ENCODE measurements around the gene BICD1. TPM values are rescaled to one million over a fixed set of nuclear protein-coding genes. Genes with fewer than 3 reads are reported as not detected.

The BICD1 gene
- total RNA-seq, 1 experiment from 2014 or later = 45.6 TPM

DNA sequence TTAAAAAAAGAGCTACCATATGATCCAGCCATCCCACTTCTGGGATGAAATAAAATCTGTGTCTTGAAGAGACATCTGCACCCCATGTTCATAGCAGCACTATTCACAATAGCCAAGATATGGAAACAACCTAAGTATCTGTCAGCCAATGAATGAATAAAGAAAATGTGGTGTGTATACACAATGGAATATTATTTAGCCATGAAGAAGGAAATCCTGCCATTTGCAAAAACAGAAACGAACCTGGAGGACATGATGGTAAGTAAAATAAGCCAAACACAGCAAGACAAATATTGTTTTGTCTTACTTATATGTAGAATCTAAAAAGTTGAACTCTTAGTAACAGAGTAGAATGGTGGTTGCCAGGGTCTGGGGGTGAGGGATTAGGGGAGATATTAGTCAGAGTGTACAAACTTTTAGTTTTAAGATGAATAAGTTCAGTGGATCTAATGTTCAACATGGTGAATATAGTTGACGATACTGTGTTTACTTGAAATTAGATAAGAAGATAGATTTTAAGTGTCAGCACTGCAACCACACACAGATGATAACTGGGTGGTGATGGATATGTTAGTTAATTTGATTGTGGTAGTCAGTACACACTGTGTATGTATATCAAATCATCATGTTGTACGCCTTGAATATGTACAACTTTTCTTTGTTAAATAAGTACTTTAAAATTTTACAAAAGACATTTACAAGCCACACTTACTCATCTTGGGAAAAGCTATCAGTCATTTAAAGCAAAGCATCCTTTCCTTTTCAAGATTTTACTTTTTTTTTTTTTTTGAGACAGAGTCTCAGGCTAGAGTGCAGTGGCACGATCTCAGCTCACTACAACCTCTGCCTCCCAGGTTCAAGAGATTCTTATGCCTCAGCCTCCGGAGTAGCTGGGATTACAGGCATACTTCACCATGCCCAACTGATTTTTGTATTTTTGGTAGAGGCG is 89.9 kb downstream of the BICD1 start:
- CTCF ChIA-PET = no interaction called here
- peaks cover 2% of the 10 kb centered on the region for H3K9me3 Mint-ChIP-seq (ENCODE audit: low read depth, unreplicated experiment)
- TF ChIP-seq, protein P1, sequence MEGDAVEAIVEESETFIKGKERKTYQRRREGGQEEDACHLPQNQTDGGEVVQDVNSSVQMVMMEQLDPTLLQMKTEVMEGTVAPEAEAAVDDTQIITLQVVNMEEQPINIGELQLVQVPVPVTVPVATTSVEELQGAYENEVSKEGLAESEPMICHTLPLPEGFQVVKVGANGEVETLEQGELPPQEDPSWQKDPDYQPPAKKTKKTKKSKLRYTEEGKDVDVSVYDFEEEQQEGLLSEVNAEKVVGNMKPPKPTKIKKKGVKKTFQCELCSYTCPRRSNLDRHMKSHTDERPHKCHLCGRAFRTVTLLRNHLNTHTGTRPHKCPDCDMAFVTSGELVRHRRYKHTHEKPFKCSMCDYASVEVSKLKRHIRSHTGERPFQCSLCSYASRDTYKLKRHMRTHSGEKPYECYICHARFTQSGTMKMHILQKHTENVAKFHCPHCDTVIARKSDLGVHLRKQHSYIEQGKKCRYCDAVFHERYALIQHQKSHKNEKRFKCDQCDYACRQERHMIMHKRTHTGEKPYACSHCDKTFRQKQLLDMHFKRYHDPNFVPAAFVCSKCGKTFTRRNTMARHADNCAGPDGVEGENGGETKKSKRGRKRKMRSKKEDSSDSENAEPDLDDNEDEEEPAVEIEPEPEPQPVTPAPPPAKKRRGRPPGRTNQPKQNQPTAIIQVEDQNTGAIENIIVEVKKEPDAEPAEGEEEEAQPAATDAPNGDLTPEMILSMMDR (IDR thresholded peaks at IDR 0.05; ENCODE audit: unreplicated experiment) = no peak
- H3K4me1 Mint-ChIP-seq (ENCODE audit: low read depth, unreplicated experiment) = no peaks in the 10 kb centered on the region
- no peak overlapping the region for H3K27ac Mint-ChIP-seq (ENCODE audit: unreplicated experiment)
- BruUV-seq (replicated peaks) = no TSS peak
- no peak for DNase-seq
- no peak overlapping the region for H3K4me3 Mint-ChIP-seq (ENCODE audit: low read depth, unreplicated experiment)
- intact Hi-C loops (cut with micrococcal nuclease; ENCODE audit: unreplicated experiment) = no loop called here
- peaks cover 3% of the 10 kb centered on the region for H3K36me3 Mint-ChIP-seq (ENCODE audit: insufficient read depth, unreplicated experiment)
- no peaks in the 10 kb centered on the region for H3K27me3 Mint-ChIP-seq (ENCODE audit: unreplicated experiment)

DNA sequence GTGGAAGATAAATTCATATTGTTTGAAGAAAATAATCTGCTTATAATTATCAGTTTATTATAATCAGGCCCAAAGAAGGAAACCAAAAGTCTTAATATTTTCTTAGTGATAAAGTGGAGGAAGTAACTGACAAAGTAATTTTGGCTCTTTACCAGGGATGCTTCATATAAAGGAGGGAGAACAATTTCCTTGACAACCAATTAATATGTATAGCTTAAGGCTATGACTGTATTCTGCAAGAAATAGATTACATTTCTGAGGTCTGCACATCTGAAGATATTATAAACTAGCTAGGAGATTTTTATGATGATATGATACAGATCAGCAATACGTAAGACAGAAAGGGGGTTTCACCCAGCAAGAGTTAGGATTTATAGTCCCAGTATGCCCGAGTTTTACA is 90.8 kb downstream of the BICD1 start:
- Mint-ChIP-seq H3K4me3 (ENCODE audit: low read depth, unreplicated experiment) (no peak overlapping the region), H3K9me3 (ENCODE audit: low read depth, unreplicated experiment) (peaks cover 2% of the 10 kb centered on the region), H3K27ac (ENCODE audit: unreplicated experiment) (no peak overlapping the region), H3K36me3 (ENCODE audit: insufficient read depth, unreplicated experiment) (peaks cover 3% of the 10 kb centered on the region), H3K4me1 (ENCODE audit: low read depth, unreplicated experiment) (no peaks in the 10 kb centered on the region), H3K27me3 (ENCODE audit: unreplicated experiment) (no peaks in the 10 kb centered on the region)
- TF ChIP-seq, protein P1 (IDR thresholded peaks at IDR 0.05; ENCODE audit: unreplicated experiment) = no peak
- no TSS peak for BruUV-seq (replicated peaks)
- CTCF ChIA-PET = no interaction called here
- DNase-seq = no peak
- intact Hi-C loops (cut with micrococcal nuclease; ENCODE audit: unreplicated experiment) = no loop called here

DNA sequence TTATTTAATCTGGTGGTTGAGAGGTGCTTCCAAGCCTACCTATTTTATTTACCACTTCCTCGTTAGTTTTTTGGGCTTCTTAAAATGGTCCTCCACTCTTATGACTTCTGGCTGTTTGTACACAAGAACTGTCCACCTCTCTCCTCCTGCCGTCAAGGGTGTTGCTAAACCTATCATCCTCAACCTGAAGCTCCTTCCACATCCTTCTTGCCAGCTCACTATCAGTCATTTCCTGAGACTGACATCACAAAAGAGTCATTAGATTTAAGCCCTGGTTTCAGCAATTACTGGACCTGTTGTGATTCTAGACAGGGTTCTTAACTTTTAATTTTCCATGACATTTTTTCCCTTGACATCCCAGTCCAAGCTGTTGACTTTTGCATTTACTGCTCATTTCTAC is 91.9 kb downstream of the BICD1 start:
- no peak for DNase-seq
- Mint-ChIP-seq H3K4me1 (ENCODE audit: low read depth, unreplicated experiment) (no peaks in the 10 kb centered on the region), H3K27ac (ENCODE audit: unreplicated experiment) (no peak overlapping the region), H3K36me3 (ENCODE audit: insufficient read depth, unreplicated experiment) (peaks cover 3% of the 10 kb centered on the region), H3K9me3 (ENCODE audit: low read depth, unreplicated experiment) (peaks cover 2% of the 10 kb centered on the region), H3K4me3 (ENCODE audit: low read depth, unreplicated experiment) (no peak overlapping the region), H3K27me3 (ENCODE audit: unreplicated experiment) (no peaks in the 10 kb centered on the region)
- BruUV-seq (replicated peaks) = no TSS peak
- TF ChIP-seq, protein P1 (IDR thresholded peaks at IDR 0.05; ENCODE audit: unreplicated experiment) = no peak
- CTCF ChIA-PET = no interaction called here
- intact Hi-C loops (cut with micrococcal nuclease; ENCODE audit: unreplicated experiment) = no loop called here

DNA sequence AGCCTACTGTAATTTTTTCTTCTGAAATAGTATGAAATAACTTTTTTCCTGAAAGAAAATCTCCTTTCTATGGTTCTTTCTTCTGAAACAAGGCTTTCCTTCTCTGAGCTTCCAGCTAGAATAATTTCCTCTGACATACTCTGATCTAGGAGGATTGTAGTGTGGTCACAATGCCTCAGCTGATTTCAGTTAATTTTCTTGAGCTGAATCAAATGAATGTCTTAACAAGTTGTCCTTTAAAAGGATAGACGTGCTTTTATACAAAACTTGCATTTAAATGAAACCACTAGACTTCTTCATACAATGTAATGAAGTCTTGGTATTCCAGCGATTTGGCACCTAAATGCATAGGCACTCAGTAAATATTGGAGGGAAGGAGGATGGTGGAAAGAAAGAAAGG is 94.4 kb downstream of the BICD1 start:
- CTCF ChIA-PET = no interaction called here
- H3K4me1 Mint-ChIP-seq (ENCODE audit: low read depth, unreplicated experiment) = no peaks in the 10 kb centered on the region
- no peaks in the 10 kb centered on the region for H3K9me3 Mint-ChIP-seq (ENCODE audit: low read depth, unreplicated experiment)
- no peak overlapping the region for H3K27ac Mint-ChIP-seq (ENCODE audit: unreplicated experiment)
- peaks cover 3% of the 10 kb centered on the region for H3K36me3 Mint-ChIP-seq (ENCODE audit: insufficient read depth, unreplicated experiment)
- TF ChIP-seq, protein P1 (IDR thresholded peaks at IDR 0.05; ENCODE audit: unreplicated experiment) = no peak
- DNase-seq = no peak
- H3K27me3 Mint-ChIP-seq (ENCODE audit: unreplicated experiment) = no peaks in the 10 kb centered on the region
- no TSS peak for BruUV-seq (replicated peaks)
- intact Hi-C loops (cut with micrococcal nuclease; ENCODE audit: unreplicated experiment) = no loop called here
- no peak overlapping the region for H3K4me3 Mint-ChIP-seq (ENCODE audit: low read depth, unreplicated experiment)
